ENCODE results near the gene TAAR5.
"Not testable (repeated sequence)": the region's sequence is repeated elsewhere in the genome, so short reads cannot be mapped to it uniquely, and the experiment has no call there.

TAAR5 gene

DNA sequence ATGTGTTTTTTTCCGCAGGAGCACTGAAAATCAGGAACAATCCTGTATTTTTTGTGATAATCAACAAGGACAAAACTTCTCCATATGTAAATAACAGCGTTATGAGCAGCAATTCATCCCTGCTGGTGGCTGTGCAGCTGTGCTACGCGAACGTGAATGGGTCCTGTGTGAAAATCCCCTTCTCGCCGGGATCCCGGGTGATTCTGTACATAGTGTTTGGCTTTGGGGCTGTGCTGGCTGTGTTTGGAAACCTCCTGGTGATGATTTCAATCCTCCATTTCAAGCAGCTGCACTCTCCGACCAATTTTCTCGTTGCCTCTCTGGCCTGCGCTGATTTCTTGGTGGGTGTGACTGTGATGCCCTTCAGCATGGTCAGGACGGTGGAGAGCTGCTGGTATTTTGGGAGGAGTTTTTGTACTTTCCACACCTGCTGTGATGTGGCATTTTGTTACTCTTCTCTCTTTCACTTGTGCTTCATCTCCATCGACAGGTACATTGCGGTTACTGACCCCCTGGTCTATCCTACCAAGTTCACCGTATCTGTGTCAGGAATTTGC is 19.2 kb downstream of the TAAR5 start, which contains the start of gene TAAR6:
Gene TAAR6 (plus strand): TSS at position 102 of the 557 bp plus-strand sequence. CDS start 0 bp downstream, at position 102.
- DNase-seq (ENCODE audit: low read depth) = no peak

DNA sequence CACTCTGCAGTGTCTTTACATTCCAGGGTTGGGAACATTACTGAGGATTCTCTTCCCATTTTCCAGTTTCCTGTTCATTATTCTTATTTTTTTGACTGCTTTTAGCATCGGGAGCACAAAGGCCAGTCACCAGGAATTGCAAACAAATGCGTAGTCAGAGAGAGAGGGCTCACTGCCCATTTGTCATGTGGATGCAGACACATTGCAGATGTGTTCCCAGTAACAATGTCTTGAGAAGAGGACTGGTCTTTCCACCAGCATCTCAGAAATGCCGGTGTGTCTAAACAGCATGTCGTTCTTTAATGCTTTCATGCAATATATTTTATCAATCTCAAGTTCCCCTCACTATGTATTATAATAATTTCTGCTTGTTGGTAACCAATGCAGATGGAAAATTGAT is 20.4 kb downstream of the TAAR5 start:
- no peak for DNase-seq (ENCODE audit: low read depth)

DNA sequence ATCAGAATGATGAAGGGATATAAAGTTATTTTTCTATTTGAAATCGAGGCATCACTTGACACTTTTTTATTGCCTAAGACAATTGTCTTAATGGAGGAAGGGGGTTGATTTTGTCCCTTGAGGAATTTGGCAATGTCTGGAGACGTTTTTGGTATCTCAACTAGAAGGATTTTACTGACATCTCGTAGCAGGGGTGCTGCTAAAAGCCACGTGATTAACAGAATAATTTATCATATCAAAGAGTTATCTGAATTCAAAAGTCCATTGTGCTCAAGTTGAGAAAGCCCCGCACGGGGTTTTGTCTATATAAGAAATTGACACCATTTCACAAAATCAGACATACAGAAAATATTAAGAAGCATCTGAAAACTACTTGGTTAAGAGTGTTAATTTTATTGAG is 20.9 kb downstream of the TAAR5 start:
- no peak for DNase-seq (ENCODE audit: low read depth)

DNA sequence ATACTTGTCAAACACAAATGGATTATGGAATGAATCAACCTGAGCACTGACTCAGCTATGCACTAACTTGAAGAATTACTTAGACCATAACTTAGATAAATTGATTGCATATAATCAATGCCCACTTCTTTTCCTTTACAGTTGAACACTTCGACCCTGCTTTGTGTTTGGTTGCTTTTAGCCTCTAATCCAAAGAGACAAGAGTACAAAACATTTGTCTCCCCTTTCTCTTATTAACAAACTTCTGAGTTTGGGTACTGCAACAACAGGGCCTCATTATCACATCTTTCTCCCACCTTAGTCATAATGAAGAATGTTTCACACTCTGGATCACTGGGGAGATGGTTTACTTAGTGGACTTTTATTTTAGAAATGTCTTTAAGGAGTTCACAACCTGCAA is 22.0 kb downstream of the TAAR5 start:
- DNase-seq (ENCODE audit: low read depth) = no peak

DNA sequence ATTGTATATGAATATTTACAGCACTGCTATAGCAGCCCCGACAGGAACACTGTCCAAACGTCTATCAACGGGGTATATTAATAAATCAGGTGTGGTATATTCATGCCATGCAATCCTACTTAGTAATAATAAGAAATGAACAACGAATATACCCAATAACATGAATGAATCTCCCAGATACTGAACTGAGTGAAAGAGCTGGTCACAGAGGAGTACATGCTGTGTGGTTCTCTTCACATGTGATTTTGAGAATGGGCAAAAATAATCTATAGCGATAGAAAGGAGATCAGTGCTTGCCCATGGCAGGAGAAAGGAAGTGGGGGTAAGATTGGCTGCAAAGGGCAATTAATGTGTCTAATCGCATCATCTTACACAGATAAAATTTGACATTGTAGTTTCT is 23.1 kb downstream of the TAAR5 start:
- DNase-seq (ENCODE audit: low read depth) = no peak

DNA sequence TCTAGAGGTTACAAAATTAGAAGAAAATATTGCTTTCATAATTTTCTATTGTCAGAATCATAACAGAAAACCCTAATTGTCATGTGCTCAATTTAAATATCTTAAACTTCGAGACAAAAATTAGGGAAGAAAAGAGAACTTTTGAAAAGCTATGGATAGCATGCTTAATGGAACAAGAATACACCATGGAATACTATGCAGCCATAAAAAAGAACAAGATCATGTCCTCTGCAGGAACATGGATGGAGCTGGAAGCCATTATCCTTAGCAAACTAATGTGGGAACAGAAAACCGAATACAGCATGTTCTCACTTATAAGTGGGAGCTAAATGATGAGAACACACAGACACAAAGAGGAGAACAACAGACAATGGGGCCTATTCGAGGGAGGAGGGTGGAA is 29.5 kb downstream of the TAAR5 start:
- DNase-seq (ENCODE audit: low read depth) = not testable (repeated sequence)

DNA sequence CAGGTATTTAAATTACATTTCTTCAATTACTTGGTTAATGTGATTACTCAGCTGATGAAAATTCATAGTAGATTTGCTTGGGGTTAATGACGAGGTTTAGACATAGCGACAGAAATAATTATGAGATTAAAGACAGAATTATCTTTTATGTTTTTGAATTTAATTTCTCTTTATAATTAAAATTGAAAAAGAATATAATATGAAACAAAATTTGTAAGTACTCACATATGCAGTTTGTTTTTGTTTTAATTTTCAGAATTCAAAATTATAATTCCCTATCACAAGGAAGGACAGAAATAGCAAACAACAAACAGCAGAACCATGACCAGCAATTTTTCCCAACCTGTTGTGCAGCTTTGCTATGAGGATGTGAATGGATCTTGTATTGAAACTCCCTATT is 37.2 kb downstream of the TAAR5 start, which contains the start of gene TAAR8:
Gene TAAR8 (plus strand): TSS at position 301 of the 400 bp plus-strand sequence. CDS start 21 bp downstream, at position 322.
- DNase-seq (ENCODE audit: low read depth) = no peak

DNA sequence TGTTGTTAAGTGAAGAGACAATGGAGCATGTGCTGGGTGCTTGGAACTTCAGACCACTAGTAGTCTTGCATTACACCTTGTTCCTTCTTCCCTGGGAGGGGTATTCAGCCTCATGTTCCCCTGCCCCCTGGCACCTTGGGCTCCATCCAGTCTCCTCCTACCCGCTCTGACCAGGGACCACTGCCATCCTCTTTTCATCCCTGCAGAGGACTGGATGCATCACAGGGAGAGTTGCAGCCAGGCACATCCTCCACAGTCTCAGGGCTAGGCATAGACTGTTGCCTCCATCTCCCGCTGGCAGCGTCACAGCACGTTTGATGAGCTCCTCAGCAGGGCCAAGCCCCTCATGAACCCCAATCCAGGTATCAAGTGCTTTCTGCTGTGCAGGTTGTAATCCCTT is 38.3 kb downstream of the TAAR5 start:
- DNase-seq (ENCODE audit: low read depth) = no peak

DNA sequence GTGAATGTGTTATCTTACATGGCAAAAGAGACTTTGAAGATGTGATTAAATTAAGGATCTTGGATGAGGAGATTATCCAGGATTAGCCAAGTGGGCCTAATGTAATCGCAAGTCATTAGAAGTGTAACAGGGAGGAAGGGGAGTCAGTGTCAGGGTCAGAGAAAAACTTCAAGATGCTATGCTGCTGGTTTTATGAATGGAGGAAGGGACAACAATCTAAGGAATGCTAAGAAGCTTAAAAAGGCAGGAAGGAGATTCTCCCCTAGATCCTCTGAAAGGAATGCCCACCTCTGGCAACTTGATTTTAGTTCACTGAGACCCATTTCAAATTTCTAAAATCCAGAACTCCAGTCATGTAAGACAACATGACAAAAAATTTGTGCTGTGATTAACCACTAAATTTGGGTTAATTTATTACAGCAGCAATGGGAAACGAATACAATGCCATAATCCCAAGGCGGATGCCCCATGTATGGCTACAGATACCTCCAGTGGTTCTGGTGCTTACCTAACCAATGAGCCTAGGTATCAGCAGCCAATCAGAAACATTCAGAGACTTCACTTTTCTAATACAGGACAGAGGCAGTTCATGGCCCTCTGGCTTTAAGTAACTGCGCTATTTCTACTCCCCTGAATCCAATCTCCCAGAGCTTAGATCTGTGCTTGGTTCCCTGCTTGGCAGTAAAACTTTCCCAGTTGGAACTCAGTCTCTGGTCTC is 40.6 kb downstream of the TAAR5 start:
- DNase-seq (ENCODE audit: low read depth) = no peak

DNA sequence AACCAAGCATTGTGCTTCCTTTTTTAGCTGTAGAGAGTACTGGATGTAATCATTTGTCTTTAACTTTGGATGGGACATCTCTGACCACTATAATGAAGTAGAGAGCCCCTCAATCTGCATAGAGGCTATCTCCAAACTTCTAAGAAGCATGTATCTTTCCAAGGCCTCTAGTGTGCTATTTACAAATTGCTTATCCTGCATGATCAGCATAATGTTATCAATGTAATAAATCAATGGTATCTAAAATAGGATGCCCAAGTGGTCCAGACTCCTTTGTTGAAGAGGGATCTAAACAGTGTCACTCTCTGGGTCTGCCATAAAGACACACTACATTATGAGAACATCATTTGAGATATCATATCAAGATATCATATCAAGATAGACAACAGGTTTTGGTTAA is 44.7 kb downstream of the TAAR5 start:
- no peak for DNase-seq (ENCODE audit: low read depth)

All from GM04503 (cell line).